Measurements from ENCODE around the gene TBCE.

Gene TBCE

DNA sequence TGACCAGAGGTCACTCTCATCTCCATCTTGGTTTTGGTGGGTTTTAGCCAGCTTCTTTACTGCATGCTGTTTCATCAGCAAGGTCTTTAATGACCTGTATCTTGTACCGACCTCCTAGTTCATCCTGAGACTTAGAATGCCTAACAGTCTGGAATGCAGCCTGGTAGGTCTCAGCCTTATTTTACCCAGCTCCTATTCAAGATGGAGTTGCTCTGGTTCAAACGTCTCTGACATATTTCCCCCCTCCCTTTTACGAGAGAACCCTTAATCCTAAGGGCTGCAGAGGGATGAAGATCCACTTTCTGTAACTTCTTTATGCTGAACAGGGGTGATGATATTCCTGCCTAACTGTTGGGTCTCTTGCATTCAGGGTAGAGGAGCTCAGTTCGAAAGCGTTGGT is 43.2 kb downstream of the TBCE start:
- no peak for DNase-seq (ENCODE audit: low read depth, low spot score)
- TF ChIP-seq EZH2 (IDR thresholded peaks at IDR 0.05) (no peak), POLR2AphosphoS5 (IDR thresholded peaks at IDR 0.05; ENCODE audit: borderline replicate concordance, low read depth, low read length) (no peak), FOXP2 (optimal IDR thresholded peaks at IDR 0.05; ENCODE audit: control extremely low read depth, extremely low read length, insufficient read depth) (no peak)
- H3K4me3 ChIP-seq, result no peak overlapping the region
- no peak overlapping the region for H3K9ac ChIP-seq (ENCODE audit: insufficient read length)
- peaks cover 3% of the 10 kb centered on the region; the same call in 1 of the 2 replicates for H3K36me3 ChIP-seq (ENCODE audit: insufficient read depth, low read length)
- peak overlapping the region; percentile 46; the same call in 1 of the 2 replicates for H3K27ac ChIP-seq
- no peaks in the 10 kb centered on the region for H3K9me3 ChIP-seq (ENCODE audit: low read depth, low read length)

DNA sequence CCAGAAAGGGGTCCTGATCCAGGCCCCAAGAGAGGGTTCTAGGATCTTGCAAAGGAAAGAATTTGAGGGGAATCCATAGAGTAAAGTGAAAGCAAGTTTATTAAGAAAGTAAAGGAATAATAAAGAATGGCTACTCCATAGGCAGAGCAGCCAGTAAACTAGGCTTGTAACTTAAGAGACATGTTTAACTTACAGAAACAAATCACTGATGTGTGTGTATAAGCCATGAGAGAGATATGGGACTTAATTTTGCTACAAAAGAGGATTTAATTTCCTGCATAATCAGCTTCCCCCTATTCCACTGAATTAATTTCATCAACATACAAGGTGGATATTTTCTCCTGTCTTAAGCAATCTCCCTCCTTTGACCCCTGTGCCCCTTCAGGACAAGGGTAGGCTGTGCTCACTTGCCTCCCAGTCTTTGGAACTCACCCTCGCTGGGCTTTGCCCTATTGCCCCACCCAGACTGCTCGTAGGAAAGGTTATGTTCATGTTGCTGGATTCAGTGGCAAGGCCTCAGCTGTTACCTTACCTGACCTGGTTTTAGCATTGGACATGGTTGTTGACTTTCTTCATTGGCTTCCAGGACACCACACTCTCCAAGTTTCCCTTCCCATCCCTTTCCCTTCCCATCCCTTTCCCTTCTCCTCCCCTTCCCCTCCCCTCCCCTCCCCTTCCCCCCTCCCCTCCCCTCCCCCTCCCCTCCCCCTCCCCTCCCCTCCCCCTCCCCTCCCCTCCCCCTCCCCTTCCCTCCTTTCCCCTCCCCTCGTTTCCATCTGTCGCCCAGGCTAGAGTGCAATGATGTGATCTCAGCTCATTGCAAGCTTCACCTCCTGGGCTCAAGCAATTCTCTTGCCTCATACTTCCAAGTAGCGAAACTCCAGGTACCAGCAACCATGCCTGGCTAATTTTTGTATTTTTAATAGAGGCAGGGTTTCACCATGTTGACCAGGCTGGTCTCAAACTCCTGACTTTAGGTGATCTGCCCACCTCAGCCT is 44.6 kb downstream of the TBCE start:
- TF ChIP-seq POLR2AphosphoS5 (IDR thresholded peaks at IDR 0.05; ENCODE audit: borderline replicate concordance, low read depth, low read length) (no peak), EZH2 (IDR thresholded peaks at IDR 0.05) (no peak), FOXP2 (optimal IDR thresholded peaks at IDR 0.05; ENCODE audit: control extremely low read depth, extremely low read length, insufficient read depth) (no peak)
- peaks cover 3% of the 10 kb centered on the region; the same call in 1 of the 2 replicates for H3K36me3 ChIP-seq (ENCODE audit: insufficient read depth, low read length)
- H3K27ac ChIP-seq, result peak overlapping the region; percentile 61
- H3K4me3 ChIP-seq, result no peak overlapping the region
- no peak for DNase-seq (ENCODE audit: low read depth, low spot score)
- H3K9ac ChIP-seq (ENCODE audit: insufficient read length), result no peak overlapping the region
- no peaks in the 10 kb centered on the region for H3K9me3 ChIP-seq (ENCODE audit: low read depth, low read length)

DNA sequence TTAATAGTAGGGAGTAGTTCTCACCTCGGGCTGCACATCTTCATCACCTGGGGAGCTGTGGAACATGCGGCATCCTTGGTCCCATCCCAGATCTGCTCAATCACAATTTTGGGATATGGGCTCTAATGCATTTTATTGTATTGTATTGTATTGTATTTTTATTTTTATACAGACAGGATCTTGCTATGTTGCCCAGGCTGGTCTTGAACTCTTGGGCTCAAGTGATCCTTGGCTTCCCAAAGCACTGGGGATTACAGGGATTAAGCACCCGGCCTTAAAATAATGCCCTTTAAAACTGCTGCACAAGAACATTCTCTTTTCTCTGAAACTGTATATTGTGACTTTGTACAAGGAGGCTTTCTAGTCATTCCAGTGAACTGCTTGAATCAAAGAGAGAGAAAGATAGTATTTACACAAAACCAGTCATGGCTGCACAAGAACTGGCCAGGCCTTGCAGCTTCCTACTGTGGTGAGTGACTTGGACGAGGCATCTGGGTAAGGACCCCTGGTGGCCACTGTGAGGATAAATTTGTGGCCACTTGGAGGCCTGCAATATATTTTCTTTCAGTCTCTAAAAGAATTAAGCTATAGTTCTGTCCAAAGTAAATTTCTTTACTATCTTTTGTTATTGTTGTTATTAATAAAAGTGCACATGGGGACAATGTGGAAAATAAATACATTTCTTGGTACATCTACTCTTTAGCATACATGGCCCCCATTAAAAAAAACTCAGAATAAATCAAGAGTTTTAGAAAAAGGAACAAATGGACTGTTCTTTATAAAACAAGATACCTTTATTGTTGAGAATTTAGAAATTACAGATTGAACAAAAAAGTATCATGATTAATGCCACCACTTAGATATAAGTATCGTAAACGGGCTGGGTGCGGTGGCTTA is 48.0 kb downstream of the TBCE start:
- peaks cover 10% of the 10 kb centered on the region; the same call in 1 of the 2 replicates for H3K36me3 ChIP-seq (ENCODE audit: insufficient read depth, low read length)
- H3K9me3 ChIP-seq (ENCODE audit: low read depth, low read length), result no peaks in the 10 kb centered on the region
- TF ChIP-seq POLR2AphosphoS5 (IDR thresholded peaks at IDR 0.05; ENCODE audit: borderline replicate concordance, low read depth, low read length), result no peak

DNA sequence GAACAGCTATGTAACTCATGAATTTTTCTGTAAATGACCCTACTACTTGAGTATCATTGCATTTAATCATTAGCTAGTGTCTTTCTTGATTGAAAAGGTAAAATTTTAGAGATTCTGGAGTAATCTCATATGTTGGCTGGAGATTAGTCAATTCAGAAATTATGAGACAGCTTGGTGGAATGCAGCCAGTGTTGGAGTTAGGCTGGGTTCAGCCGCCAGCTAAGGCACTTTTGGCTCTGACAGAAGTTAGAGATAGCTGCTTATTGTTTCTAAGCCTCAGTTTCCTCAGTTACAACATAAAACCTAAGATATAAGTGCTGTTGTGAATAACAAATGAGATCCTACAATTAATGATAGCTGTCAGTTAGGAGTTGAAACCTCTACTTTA is 49.4 kb downstream of the TBCE start:
- H3K36me3 ChIP-seq (ENCODE audit: insufficient read depth, low read length), result peaks cover 10% of the 10 kb centered on the region; the same call in 1 of the 2 replicates
- no peak overlapping the region for H3K27ac ChIP-seq
- H3K4me3 ChIP-seq, result no peak overlapping the region
- TF ChIP-seq FOXP2 (optimal IDR thresholded peaks at IDR 0.05; ENCODE audit: control extremely low read depth, extremely low read length, insufficient read depth) (no peak), POLR2AphosphoS5 (IDR thresholded peaks at IDR 0.05; ENCODE audit: borderline replicate concordance, low read depth, low read length) (no peak), EZH2 (IDR thresholded peaks at IDR 0.05) (no peak)
- H3K9ac ChIP-seq (ENCODE audit: insufficient read length), result no peak overlapping the region
- DNase-seq (ENCODE audit: low read depth, low spot score), result no peak
- H3K9me3 ChIP-seq (ENCODE audit: low read depth, low read length), result no peaks in the 10 kb centered on the region

More for the DNA sequence above, 48.0 kb downstream of the TBCE start:
- H3K4me3 ChIP-seq, result no peak overlapping the region
- DNase-seq (ENCODE audit: low read depth, low spot score), result no peak
- no peak overlapping the region for H3K9ac ChIP-seq (ENCODE audit: insufficient read length)
- no peak overlapping the region for H3K27ac ChIP-seq

DNA sequence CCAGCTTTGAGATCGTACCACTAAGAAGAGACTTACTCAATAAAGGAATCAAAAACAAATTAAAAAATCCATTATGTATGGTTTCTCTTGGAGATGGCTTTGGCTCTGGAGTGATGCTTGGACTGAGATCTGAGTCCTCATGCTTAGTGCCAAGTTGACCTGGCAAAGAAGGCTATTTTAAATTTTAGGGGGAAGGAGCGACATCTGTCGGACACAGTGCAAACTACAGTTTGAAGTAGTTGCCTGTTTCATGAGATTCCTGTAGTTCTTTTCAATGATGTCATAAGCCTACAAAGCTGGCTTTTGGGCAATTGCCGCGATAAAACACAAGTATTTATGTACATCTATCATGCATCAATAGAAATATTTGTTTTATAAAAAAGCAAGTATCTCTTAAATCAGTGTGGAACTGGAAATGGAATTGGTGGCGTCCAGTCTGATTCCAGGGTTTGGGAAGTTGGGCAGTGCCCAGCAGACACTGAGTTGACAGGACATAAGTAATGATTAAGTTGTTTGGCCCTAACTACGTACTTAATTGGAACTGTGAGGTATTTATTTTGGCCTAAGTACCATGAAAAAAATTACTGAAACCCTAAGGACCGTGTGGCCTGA is 50.0 kb downstream of the TBCE start:
- Histone ChIP-seq H3K9me3 (ENCODE audit: low read depth, low read length) (no peaks in the 10 kb centered on the region), H3K4me3 (no peak overlapping the region), H3K27ac (no peak overlapping the region), H3K9ac (ENCODE audit: insufficient read length) (no peak overlapping the region), H3K36me3 (ENCODE audit: insufficient read depth, low read length) (peaks cover 10% of the 10 kb centered on the region; the same call in 1 of the 2 replicates)
- TF ChIP-seq FOXP2 (optimal IDR thresholded peaks at IDR 0.05; ENCODE audit: control extremely low read depth, extremely low read length, insufficient read depth), result no peak
- no peak for TF ChIP-seq EZH2 (IDR thresholded peaks at IDR 0.05)
- TF ChIP-seq POLR2AphosphoS5 (IDR thresholded peaks at IDR 0.05; ENCODE audit: borderline replicate concordance, low read depth, low read length), result no peak
- DNase-seq (ENCODE audit: low read depth, low spot score), result peak; percentile 66

DNA sequence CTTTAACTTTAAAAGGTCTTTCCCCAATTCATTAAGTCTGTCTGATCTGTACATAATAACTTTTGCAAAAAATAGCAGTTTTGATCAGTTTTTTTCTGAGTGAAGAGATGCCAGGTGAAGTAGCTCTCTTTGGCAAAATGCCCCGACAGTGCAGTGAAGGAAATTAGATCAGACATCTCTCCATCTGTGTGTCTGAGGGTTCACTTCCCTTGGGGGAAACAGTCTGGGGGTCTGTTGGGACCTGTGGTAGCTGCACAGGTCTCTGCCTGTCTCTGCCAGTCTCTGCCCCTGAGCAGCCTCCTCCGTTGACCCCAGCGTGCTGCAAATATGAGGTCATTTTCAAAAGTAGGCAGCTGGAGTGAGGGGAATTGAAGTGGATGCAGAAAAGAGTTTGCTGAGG is 54.5 kb downstream of the TBCE start:
- H3K36me3 ChIP-seq (ENCODE audit: insufficient read depth, low read length), result 0 out of 2 replicates have a peak, but pooled peaks cover 7% of the 10 kb centered on the region
- H3K27ac ChIP-seq, result no peak overlapping the region
- H3K4me3 ChIP-seq, result no peak overlapping the region
- H3K9me3 ChIP-seq (ENCODE audit: low read depth, low read length), result no peaks in the 10 kb centered on the region
- no peak for DNase-seq (ENCODE audit: low read depth, low spot score)
- no peak overlapping the region for H3K9ac ChIP-seq (ENCODE audit: insufficient read length)
- no peak for TF ChIP-seq EZH2 (IDR thresholded peaks at IDR 0.05)
- no peak for TF ChIP-seq FOXP2 (optimal IDR thresholded peaks at IDR 0.05; ENCODE audit: control extremely low read depth, extremely low read length, insufficient read depth)
- no peak for TF ChIP-seq POLR2AphosphoS5 (IDR thresholded peaks at IDR 0.05; ENCODE audit: borderline replicate concordance, low read depth, low read length)

DNA sequence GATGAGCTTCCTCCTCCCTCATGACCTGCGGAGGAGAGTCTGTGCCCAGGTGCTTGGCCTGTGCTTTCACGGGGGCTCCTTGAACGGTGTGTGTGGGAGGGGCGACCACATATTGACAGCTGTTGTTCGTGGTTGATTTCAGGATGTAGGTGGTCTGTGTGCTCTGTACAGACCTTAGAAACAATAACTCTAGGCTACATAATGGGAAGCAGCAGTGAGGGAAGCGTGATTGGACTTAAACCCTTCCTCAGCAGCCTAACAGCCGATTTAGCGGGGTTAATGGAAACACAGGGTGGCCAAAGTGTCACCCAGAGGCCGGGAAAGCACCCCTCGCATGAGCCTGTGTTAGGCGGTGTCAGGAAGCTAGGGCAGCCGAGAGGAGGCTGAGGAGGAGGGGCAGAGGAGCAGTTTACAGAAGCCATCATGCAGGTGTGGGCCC is 56.0 kb downstream of the TBCE start:
- Histone ChIP-seq H3K27ac (no peak overlapping the region), H3K9me3 (ENCODE audit: low read depth, low read length) (no peaks in the 10 kb centered on the region), H3K4me3 (no peak overlapping the region), H3K36me3 (ENCODE audit: insufficient read depth, low read length) (0 out of 2 replicates have a peak, but pooled peaks cover 6% of the 10 kb centered on the region), H3K9ac (ENCODE audit: insufficient read length) (no peak overlapping the region)
- DNase-seq (ENCODE audit: low read depth, low spot score), result no peak
- TF ChIP-seq POLR2AphosphoS5 (IDR thresholded peaks at IDR 0.05; ENCODE audit: borderline replicate concordance, low read depth, low read length), result no peak
- TF ChIP-seq FOXP2 (optimal IDR thresholded peaks at IDR 0.05; ENCODE audit: control extremely low read depth, extremely low read length, insufficient read depth), result no peak
- no peak for TF ChIP-seq EZH2 (IDR thresholded peaks at IDR 0.05)
